VCaP (cell line): Measurements from ENCODE around the gene FDXR.
A peak's percentile ranks its signal among the peaks of the same experiment; 100 is the strongest.
"Not testable (repeated sequence)": the region's sequence is repeated elsewhere in the genome, so short reads cannot be mapped to it uniquely, and the experiment has no call there.

Experiments used
- H3K27ac ChIP-seq: fragments of 450-650 bp; 2 replicates; pipeline ENCODE4 v1.5.1; 2017
- TF ChIP-seq, protein P1 (sequence below): fragments of 450-650 bp; conservative IDR thresholded peaks from 2 replicates; pipeline ENCODE4 v1.5.1; 2017; ENCODE audit warnings: mild to moderate bottlenecking, moderate library complexity

FDXR gene

DNA sequence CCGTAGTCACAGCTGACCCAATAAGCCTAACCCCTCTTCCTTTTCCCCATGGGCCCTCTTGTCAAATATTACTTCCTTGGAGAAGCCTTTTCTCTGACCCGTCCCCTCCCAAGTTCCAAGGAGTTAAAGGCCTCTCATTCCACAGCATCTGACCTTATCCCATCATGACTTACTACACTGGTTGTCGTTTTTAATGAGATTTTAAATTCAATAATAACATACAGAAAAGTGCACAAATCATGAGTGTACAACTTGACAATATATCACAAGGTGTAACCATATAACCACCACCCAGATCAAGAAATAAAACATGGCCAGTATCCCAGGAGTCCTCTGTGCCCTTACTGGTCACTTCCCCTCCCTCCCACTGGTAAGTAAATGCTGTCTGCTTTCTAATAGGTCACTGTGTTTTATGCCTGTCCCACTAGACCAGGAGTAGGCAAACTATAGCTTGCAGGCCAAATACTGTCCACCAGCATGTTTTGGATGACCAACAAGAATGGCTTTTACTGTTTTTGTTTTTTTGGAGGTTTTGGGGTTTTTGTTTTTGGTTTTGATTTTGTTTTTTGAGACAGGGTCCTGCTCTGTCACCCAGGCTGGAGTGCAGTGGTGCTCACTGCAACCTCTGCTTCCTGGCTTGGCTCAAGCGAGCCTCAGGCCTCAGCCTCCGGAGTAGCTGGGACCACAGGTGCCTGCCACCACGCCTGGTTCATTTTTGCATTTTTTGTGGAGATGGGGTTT lies 1.2 kb upstream of the FDXR start:
- TF ChIP-seq, protein P1, sequence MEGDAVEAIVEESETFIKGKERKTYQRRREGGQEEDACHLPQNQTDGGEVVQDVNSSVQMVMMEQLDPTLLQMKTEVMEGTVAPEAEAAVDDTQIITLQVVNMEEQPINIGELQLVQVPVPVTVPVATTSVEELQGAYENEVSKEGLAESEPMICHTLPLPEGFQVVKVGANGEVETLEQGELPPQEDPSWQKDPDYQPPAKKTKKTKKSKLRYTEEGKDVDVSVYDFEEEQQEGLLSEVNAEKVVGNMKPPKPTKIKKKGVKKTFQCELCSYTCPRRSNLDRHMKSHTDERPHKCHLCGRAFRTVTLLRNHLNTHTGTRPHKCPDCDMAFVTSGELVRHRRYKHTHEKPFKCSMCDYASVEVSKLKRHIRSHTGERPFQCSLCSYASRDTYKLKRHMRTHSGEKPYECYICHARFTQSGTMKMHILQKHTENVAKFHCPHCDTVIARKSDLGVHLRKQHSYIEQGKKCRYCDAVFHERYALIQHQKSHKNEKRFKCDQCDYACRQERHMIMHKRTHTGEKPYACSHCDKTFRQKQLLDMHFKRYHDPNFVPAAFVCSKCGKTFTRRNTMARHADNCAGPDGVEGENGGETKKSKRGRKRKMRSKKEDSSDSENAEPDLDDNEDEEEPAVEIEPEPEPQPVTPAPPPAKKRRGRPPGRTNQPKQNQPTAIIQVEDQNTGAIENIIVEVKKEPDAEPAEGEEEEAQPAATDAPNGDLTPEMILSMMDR, result no peak
- H3K27ac ChIP-seq, result peak overlapping the region; percentile 78

DNA sequence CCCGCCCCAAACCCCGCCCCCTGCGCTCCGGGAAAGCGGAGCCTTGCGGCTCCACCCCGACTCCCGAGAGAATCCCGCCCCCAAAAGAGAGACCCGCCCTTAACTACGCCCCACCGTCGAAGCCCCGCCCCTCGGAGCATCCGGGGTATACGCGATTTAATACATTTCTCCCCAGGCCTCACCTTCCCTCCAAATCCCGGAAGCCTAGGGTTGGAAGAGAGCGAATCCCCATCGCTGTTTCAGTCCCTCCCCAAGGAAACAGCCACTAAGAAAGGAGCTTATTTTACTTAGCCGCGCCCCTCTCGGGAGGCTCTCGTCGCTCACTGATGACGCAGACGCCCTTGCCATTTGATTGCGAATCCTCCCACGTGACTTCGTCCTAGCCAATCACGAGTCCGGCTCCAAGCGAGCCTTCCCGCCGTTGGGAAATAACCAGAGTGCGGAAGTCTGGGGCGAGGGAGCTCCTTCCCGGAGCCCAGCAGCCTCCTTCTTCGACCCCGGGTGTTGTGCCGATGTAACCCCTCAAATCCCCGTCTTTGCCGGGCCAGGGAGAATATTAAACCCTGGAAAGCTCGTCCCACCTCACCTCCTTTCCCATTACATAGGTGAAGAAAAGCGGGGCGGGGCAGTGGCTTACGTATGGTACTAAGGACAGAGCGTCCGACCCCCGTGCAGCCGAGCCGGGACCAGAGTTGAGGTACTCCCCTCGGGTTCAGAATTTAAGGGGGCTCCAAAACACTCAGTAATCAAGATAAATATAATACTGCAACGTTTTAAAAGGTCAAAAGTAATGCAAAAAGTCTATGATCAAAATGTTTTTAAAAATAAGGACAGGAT lies 461 bp upstream of the FDXR start:
- peak overlapping the region; percentile 78 for H3K27ac ChIP-seq
- TF ChIP-seq, protein P1, result no peak

DNA sequence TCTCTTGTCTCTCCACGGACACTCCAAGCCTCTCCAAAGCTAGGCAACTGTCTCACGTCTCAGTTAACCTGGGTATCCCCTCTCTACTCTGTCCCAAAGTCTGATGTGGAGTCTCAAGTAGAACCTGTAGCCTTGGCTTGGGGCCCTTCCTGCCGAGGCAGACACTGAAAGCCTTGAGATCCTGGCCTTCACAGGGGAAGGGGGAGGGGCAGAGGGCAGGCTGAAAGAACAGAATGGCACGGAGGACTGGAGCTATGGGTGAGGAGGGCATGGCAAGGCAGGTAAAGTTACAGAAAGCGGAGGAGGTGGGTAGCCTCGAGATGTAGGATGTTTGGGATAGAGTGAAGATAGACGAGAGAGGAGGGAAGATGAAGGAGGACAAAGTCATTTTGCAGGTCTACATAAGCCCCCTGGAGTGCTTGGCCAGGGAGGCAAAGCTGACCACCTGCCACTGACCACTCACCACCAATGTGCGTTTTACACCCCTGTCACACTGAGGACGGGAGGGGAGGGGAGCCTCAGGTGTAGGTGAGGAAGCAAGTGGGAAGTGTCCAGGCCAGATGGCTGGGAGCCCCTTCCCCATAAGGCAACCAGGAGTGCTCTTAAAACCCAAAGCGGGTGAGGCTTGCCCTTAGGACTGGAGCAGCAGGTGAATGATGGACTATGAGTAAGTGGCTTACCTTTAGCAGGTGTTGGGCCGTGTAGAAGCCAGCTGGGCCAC lies 1.3 kb downstream of the FDXR start:
- TF ChIP-seq, protein P1, result no peak

DNA sequence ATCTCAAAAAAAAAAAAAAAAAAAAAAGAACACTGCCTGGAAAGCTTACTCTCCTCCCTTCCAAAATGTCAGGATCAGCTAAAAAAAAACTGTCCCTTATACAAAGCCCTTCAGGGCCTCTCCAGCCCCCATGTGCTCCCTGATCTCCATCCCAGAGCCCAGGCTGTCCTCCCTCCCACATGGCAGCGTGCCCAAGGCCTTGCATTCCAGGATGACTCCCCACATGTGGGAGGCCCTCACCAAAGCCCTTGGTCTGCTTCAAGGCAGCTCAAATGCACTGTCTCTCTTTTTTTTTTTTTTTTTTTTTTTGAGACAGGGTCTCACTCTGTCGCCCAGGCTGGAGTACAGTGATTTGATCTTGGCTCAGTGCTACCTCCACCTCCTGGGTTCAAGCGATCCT lies 2.3 kb downstream of the FDXR start:
- H3K27ac ChIP-seq, result no peak overlapping the region
- TF ChIP-seq, protein P1, result no peak

More for the DNA sequence above, 1.3 kb downstream of the FDXR start:
- no peak overlapping the region for H3K27ac ChIP-seq

DNA sequence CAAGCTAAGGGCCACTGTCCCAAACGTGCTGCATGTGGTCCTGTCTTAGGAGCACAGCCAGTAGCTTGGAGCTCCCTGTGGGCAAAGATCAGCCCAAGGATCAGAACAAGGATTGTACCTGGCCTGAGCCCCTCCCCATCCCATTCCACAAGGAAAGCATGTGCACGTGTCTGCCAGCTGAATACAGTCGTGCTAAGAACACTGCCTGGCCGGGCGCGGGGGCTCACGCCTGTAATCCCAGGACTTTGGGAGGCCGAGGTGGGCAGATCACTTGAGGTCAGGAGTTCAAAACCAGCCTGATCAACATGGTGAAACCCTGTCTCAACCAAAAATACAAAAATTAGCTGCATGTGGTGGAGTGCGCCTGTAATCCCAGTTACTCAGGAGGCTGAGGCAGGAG lies 2.8 kb downstream of the FDXR start:
- H3K27ac ChIP-seq, result not testable (repeated sequence)

DNA sequence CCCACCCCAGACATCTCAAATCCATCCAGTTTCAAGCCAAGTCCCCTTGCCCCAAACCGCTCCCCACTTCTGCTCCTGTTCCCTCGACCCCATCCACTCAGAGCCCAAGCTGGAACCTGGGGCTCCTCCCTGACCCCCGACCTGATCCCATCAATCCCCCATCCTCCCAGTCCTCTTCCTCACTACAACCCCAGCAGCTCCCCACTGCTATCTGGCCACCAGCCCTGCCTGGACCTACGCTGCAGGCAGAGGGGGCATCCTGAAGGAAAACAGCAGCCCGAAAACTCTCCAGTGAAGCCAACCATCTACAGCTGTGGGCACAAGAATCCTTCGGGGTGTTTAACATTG lies 3.9 kb downstream of the FDXR start:
- H3K27ac ChIP-seq, result no peak overlapping the region
- TF ChIP-seq, protein P1, result no peak

DNA sequence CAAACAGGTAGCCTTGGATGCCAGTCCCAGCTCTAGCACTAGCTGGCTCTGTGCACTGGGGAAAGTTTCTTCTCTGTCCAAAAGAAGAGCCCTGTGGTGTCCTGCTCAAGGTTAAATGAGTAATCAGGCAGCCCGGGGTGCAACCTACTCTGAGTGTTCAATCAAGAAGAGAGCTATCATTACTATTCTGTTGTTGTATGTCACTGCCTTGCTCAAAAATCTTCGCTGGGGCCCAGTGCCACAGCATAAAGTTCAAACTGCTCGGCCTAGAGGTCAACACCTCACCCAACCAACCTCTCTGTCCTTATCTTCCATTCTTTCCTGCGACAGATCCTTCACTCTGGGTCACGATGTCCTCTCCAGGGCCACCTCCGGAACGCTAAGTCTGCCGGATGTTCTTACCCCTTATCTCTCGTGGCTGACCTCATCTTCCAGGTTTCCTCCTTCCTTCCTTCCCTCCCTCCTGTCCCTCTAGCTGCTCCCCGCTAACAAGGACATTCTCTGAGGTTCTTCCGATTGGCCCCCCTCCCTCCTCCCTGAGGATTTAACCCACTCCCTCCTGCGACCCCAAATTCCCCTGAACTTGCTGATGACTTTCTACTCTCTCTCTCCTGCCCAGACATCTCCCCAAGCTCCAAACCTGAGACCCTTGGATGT lies 4.4 kb downstream of the FDXR start:
- no peak overlapping the region for H3K27ac ChIP-seq
- TF ChIP-seq, protein P1, result no peak
